ENCODE results near the gene F8A3.

The F8A3 gene

GRCh38 chrX:155434906-155435743 lies 23.3 kb downstream of the F8A3 start:
- TF ChIP-seq, protein P1, sequence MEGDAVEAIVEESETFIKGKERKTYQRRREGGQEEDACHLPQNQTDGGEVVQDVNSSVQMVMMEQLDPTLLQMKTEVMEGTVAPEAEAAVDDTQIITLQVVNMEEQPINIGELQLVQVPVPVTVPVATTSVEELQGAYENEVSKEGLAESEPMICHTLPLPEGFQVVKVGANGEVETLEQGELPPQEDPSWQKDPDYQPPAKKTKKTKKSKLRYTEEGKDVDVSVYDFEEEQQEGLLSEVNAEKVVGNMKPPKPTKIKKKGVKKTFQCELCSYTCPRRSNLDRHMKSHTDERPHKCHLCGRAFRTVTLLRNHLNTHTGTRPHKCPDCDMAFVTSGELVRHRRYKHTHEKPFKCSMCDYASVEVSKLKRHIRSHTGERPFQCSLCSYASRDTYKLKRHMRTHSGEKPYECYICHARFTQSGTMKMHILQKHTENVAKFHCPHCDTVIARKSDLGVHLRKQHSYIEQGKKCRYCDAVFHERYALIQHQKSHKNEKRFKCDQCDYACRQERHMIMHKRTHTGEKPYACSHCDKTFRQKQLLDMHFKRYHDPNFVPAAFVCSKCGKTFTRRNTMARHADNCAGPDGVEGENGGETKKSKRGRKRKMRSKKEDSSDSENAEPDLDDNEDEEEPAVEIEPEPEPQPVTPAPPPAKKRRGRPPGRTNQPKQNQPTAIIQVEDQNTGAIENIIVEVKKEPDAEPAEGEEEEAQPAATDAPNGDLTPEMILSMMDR (conservative IDR thresholded peaks at IDR 0.05; ENCODE audit: low read depth, low read length): no peak
- no peak overlapping the region for H3K4me3 ChIP-seq (ENCODE audit: low read depth, low read length)
- no peak for DNase-seq (ENCODE audit: low read depth)

GRCh38 chrX:155417769-155418168 lies 40.7 kb downstream of the F8A3 start:
- TF ChIP-seq, protein P1 (conservative IDR thresholded peaks at IDR 0.05; ENCODE audit: low read depth, low read length): no peak
- no peak overlapping the region for H3K4me3 ChIP-seq (ENCODE audit: low read depth, low read length)
- no peak for DNase-seq (ENCODE audit: low read depth)

All from choroid plexus epithelial cell (primary cell).